ENCODE measurements around the gene GSTP1. TPM values are rescaled to one million over a fixed set of nuclear protein-coding genes. Genes with fewer than 3 reads are reported as not detected.
A peak's percentile ranks its signal among the peaks of the same experiment; 100 is the strongest.

Gene GSTP1
- total and polyA plus RNA-seq, 9 of the 15 experiments (the other 6 are each of a cell fraction or from before 2014, with no cell fraction given), result 592 to 2,150 (median 1,204) TPM

DNA sequence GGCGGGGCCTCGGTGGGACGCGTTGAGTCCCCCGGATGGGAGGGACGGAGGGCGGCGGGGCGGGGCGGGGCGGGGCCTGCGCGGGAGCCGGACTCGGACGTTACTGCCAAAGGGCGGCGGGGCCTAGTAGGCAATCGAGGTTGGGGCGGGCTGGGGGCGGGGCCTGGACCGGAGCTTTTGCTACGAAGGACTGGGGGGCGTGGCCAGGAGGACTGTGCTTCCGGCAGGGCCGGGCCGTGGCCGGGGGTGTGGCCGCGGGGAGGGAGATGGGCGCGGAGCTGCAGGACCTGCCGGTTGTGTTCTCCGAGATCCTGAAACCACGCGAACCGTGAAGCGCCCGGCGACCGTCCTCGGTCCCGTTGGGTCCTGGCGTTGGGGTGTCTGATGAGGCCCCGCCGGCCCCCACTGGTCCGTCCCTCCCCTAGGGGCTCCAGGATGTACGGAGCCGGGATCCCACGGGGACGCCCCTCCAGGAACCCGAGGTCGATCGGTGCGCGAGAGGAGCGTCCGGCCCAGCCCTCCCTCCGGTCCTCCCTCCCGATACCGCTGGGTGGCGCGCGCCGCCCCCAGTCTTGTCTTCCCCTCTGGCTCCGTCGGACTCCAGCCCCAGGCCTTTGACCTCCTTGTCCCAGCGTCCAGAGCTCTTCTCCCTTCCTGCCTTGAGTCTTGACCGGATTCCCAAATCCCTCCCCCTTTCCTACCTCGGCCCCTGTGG, 46.8 kb downstream of the GSTP1 start (continued):
- TF ChIP-seq STAG1 (CRISPR knock-in tag; IDR thresholded peaks at IDR 0.05; ENCODE audit: borderline replicate concordance) (no peak), ZNF146 (CRISPR knock-in tag; IDR thresholded peaks at IDR 0.05; ENCODE audit: unreplicated experiment) (no peak), KHSRP (IDR thresholded peaks at IDR 0.05) (no peak), CEBPB (tag; IDR thresholded peaks at IDR 0.05) (no peak), KLF13 (tag; IDR thresholded peaks at IDR 0.05; ENCODE audit: borderline replicate concordance, low read depth) (peak; percentile 64), NR4A1 (CRISPR knock-in tag; IDR thresholded peaks at IDR 0.05) (peak; percentile 36; the same call in 1 of the 2 replicates), NR4A1 (tag; IDR thresholded peaks at IDR 0.05) (no peak), FOXJ2 (tag; IDR thresholded peaks at IDR 0.05) (no peak), CHD2 (IDR thresholded peaks at IDR 0.05; ENCODE audit: low read depth, low read length) (peak; percentile 60; the same call in 1 of the 2 replicates), GTF2F1 (IDR thresholded peaks at IDR 0.05; ENCODE audit: low read depth, low read length) (no peak), ZNF140 (CRISPR knock-in tag; IDR thresholded peaks at IDR 0.05) (no peak), LEF1 (IDR thresholded peaks at IDR 0.05) (no peak), HDAC1 (IDR thresholded peaks at IDR 0.05) (peak in 1 of 2 experiments; percentile 89; a peak in 2 of 4 replicates), PRPF4 (IDR thresholded peaks at IDR 0.05; ENCODE audit: insufficient read depth, low read depth, low read length, poor library complexity, severe bottlenecking) (no peak), ZC3H11A (IDR thresholded peaks at IDR 0.05; ENCODE audit: low read depth, low read length) (0 out of 2 replicates have a peak, but pooled peaks have one; percentile 42), HDAC2 (IDR thresholded peaks at IDR 0.05) (peak; percentile 82; the same call in 1 of the 2 replicates), EP400 (IDR thresholded peaks at IDR 0.05) (peak; percentile 44; the same call in 1 of the 2 replicates)
- TF ChIP-seq, protein P1, sequence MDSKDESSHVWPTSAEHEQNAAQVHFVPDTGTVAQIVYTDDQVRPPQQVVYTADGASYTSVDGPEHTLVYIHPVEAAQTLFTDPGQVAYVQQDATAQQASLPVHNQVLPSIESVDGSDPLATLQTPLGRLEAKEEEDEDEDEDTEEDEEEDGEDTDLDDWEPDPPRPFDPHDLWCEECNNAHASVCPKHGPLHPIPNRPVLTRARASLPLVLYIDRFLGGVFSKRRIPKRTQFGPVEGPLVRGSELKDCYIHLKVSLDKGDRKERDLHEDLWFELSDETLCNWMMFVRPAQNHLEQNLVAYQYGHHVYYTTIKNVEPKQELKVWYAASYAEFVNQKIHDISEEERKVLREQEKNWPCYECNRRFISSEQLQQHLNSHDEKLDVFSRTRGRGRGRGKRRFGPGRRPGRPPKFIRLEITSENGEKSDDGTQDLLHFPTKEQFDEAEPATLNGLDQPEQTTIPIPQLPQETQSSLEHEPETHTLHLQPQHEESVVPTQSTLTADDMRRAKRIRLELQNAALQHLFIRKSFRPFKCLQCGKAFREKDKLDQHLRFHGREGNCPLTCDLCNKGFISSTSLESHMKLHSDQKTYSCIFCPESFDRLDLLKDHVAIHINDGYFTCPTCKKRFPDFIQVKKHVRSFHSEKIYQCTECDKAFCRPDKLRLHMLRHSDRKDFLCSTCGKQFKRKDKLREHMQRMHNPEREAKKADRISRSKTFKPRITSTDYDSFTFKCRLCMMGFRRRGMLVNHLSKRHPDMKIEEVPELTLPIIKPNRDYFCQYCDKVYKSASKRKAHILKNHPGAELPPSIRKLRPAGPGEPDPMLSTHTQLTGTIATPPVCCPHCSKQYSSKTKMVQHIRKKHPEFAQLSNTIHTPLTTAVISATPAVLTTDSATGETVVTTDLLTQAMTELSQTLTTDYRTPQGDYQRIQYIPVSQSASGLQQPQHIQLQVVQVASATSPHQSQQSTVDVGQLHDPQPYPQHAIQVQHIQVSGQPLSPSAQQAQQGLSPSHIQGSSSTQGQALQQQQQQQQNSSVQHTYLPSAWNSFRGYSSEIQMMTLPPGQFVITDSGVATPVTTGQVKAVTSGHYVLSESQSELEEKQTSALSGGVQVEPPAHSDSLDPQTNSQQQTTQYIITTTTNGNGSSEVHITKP (IDR thresholded peaks at IDR 0.05; ENCODE audit: partially characterized antibody), result peak; percentile 51
- TF ChIP-seq, protein P2, sequence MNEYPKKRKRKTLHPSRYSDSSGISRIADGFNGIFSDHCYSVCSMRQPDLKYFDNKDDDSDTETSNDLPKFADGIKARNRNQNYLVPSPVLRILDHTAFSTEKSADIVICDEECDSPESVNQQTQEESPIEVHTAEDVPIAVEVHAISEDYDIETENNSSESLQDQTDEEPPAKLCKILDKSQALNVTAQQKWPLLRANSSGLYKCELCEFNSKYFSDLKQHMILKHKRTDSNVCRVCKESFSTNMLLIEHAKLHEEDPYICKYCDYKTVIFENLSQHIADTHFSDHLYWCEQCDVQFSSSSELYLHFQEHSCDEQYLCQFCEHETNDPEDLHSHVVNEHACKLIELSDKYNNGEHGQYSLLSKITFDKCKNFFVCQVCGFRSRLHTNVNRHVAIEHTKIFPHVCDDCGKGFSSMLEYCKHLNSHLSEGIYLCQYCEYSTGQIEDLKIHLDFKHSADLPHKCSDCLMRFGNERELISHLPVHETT (CRISPR knock-in tag; conservative IDR thresholded peaks at IDR 0.05 in 1 of 2, IDR thresholded peaks at IDR 0.05 in 1 of 2), result peak in 1 of 2 experiments; percentile 90; a peak in 2 of 4 replicates
- TF ChIP-seq, protein P3, sequence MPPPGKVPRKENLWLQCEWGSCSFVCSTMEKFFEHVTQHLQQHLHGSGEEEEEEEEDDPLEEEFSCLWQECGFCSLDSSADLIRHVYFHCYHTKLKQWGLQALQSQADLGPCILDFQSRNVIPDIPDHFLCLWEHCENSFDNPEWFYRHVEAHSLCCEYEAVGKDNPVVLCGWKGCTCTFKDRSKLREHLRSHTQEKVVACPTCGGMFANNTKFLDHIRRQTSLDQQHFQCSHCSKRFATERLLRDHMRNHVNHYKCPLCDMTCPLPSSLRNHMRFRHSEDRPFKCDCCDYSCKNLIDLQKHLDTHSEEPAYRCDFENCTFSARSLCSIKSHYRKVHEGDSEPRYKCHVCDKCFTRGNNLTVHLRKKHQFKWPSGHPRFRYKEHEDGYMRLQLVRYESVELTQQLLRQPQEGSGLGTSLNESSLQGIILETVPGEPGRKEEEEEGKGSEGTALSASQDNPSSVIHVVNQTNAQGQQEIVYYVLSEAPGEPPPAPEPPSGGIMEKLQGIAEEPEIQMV (tag; conservative IDR thresholded peaks at IDR 0.05; ENCODE audit: low read depth), result no peak
